HG02970 (cell line): ENCODE data around the gene OR6T1.

ENCODE experiments used
- ATAC-seq: cut with Tn5 transposase; IDR thresholded peaks from one replicate; pipeline ENCODE4 v1.9.1; 2021; ENCODE audit warnings: mild to moderate bottlenecking, moderate library complexity, moderate number of reproducible peaks; ENCODE audit not compliant: unreplicated experiment, low FRiP score

OR6T1 gene, protein sequence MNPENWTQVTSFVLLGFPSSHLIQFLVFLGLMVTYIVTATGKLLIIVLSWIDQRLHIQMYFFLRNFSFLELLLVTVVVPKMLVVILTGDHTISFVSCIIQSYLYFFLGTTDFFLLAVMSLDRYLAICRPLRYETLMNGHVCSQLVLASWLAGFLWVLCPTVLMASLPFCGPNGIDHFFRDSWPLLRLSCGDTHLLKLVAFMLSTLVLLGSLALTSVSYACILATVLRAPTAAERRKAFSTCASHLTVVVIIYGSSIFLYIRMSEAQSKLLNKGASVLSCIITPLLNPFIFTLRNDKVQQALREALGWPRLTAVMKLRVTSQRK

DNA sequence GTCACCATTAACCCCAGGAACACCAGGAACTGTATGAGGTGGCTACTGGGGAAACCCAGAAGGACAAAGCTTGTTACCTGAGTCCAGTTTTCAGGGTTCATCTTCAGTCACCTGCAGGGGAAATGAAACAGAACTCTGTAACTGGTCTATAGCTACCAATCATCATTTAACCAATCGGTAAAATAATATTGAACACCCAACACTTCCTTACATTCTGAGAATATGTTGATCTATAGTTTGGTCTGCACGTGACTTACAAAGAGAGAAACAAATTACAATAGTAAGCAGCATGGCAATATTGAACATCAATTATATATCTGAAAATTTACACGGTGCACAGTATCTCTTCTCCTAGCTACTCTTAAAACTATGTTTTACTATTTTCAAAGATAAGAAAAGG is at the start of gene OR6T1:
Gene OR6T1, minus strand, starts transcription at position 101 of the 400 bp plus-strand sequence. Its CDS starts 0 bp downstream, at position 101.
- no peak for ATAC-seq

GRCh38 chr11:123979311-123979710 is 35.7 kb upstream of the OR6T1 start:
- ATAC-seq = no peak

DNA sequence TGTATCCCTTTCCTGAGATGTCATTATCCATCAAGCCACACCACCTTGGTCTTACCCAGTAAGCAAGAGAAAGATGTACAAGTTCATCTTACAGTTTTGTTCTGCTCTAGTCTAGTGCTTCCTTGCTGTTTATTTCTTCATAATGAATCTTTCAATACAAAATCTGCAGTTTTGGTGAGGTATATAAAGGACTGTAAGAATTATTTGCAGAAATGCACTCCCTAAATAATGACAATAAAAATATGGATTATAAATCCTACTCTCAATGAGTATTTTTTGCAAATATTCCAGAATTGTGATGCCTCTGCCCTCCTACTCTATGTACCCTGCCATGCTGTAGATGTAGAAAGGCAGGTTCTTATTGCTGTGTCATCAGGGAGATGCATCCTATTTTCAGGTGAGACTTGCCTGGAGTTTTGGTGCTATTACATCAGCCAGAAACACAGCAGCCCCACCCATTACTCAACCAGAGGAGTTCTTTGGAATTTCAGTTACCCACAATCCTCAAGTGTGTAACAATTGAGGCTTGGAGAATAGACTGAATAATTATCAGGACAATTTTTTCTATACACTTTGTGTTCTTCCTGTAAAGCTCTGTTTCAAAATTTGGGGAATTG is 34.2 kb upstream of the OR6T1 start, which contains the start of gene OR10S1:
Gene OR10S1, minus strand, starts transcription at position 51 of the 617 bp plus-strand sequence. CDS start 117 bp downstream, outside the sequence.
- ATAC-seq = no peak

DNA sequence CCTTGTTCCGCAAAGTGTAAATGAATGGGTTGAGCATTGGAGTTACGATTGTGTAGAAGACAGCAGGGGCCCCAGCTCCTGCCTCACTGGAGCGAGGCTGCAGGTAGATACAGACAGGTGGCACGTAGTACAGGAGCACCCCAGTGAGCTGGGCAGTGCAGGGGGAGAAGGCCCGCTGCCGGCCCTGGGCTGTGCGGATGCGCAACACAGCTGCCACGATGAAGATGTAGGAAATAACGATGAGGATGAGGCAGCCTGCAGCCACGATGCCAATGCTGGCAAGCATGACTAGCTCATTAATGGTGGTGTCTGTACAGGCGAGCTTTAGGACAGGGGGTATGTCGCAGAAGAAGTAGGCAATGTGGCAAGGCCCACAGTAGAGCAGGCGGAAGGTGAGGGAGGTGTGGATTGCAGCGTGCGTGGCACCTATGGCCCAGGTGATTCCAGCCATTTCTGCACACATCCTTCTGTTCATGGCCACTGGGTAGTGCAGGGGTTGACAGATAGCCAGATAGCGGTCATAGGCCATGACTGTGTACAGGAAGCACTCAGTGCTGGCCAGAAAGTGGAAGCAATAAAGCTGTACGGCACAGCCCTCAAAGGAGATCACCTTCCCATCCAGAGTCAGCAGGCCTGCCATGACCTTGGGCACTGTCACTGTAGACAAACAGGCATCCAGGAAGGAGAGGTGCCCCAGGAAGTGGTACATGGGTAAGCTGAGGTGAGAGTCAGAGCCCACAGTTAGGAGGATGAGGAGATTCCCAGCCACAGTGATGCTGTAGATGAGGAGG is 33.3 kb upstream of the OR6T1 start:
- ATAC-seq = no peak

DNA sequence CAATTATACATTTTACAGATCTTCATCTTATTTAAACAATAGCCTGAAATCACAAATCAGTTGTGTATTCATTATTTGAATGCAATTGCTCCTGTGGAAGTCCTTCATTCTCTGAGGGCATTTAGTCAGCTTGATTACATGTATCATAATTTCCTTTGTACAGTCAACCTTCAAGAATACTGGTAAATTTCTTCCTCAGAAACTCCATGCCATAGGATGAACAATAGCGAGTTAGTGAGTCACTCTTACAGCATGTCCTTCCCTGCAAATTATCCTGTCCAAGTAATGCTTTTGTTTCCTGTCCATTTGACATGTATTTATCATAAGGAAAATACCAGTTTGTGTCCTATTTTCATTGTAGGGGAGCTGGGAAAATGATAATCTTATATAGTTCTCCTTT is 30.2 kb upstream of the OR6T1 start:
- ATAC-seq = no peak

DNA sequence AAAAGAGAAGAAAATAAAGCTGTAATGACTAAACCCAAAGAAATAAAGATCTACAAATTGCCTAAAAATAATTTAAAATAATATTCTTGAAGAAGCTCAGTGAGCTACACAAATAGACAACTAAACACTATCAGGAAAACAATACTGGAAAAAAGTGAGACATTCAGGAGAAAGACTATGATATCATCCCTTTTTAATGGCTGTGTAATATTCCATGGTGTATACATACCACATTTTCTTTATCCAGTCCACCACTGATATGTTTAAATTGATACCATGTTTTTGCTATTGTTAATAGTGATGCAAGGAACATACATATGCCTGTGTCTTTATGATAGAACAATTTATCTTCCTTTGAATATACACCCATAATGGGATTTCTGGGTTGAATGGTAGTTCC is 13.1 kb upstream of the OR6T1 start:
- ATAC-seq = no peak

DNA sequence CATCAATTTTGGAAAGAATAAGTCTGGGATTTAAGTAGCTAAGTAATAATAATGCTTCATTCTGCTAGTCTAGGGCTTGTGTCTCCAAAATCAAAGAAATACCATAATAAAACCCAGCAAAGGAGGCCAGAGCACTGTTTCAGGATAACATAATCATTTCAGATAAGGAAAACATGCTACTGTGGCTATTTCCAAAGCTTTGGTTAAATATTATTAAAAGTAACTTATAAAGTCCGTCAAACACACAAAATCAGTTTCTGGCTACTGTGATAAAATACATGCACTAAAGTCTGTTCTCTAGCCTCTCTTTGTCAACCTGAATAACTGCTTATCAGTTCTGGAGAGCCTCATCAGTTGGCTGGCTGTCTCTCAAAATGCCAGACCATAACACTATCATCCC is 1.5 kb upstream of the OR6T1 start:
- ATAC-seq = no peak

GRCh38 chr11:123942413-123942812 is 1.2 kb downstream of the OR6T1 start:
- ATAC-seq = no peak

- no peak for ATAC-seq
Observed at GRCh38 chr11:123939317-123939716, 4.3 kb downstream of the OR6T1 start, which contains the start of gene OR4D5. Gene OR4D5, plus strand, starts transcription at chr11:123939617. Its CDS starts 0 bp downstream, at chr11:123939617.

GRCh38 chr11:123924027-123924426 is 19.6 kb downstream of the OR6T1 start:
- no peak for ATAC-seq

DNA sequence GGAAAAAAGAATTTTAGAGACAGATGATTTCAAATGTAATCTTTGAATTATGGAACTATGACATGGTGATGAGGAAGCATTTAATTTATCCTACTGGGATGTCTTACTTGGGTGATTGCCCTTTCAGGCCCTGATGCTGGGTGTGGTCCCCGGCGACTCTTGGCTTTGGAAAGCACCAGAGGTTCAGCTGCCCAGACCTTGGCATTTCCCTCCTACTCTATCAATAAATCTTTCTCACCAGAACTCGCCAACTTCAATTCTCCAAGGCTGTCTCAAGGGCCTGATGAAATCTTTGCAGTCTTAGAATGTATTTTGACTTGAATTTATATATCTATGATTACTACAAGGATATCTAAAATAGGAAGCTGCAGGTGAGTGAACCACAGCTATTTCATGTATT is 22.7 kb downstream of the OR6T1 start:
- ATAC-seq = no peak

DNA sequence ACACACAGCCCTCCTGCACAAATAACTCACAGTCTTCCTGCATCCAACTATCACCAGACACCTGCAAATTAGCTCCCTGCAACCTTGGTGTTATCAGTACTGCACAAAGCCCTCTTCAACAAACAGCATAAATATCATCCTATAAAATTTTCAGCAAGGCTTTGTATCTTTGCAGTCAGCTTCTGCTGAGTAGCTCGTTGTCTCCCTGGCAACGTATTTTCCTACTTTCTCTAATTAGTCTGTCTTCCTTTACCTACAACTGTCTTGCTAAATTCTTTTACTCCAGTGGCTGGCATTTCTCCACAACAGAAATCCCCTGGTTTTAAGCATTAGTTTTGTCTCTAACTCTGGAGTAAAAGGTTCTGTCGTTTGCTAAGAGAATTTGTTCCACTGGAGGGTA is 37.8 kb downstream of the OR6T1 start:
- ATAC-seq = no peak

DNA sequence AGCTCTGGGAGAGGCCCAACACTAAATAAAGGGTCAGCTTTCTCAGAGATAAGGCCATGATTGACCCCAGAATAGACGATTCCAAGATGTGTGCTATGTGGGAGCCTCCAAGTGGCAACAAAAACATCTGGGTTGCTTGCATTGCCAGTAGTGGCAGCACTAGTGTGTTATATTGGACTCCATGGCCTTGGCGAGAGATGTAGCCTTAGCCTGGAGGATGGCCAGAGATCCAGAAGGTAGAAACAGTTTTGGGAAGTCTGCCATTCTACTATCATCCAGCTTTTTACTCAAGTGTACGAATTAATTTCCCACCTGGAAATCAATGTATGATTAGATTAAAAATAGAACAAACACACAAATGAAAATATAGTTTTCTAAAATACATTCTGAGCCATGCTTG is 38.7 kb downstream of the OR6T1 start:
- no peak for ATAC-seq

DNA sequence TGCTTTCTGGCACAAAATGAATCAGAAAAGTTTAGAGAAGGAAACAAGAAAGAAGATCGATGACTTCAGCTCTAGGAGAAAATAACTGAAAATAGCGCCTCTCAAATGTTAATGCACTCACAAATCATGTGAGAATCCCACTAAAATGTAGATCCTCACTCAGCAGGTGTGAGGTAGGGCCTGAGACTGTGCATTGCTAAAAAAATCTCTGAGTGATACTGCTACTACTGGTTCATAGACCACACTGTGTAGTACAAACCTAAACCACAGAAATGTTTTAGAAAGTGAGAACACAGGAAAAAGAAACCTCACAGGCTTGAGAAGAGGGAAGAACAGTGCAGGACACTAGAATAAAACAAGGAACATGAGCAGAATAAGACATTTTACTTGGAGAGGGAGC is 39.7 kb downstream of the OR6T1 start:
- ATAC-seq = no peak

GRCh38 chr11:123901867-123902266 is 41.8 kb downstream of the OR6T1 start, which contains the start of gene OR8D4:
Gene OR8D4, plus strand, starts transcription at chr11:123902167. Its CDS starts 4,265 bp downstream, at chr11:123906432.
- no peak for ATAC-seq

DNA sequence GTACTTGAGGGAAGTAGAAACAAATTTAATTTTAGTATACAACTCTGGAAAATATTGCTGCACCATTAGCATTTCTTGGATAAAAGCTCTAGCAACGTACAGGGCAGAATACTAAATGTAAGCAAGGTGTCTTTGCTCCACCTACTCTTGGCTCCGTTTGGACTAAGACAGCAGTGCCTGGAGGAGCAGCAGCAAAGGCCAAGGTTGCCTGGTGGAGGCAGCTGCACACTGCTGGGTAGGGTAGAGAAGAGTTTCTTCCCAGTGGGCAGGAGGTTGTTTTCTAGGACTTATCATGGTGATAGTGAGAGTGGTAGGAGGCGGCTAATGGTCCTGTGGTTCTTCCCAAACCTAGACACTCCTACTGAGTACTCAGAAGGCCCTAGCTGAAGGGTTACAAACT is 43.8 kb downstream of the OR6T1 start:
- ATAC-seq = no peak
